KMS-11 (cell line): ENCODE data around the gene CWC22.
A peak's percentile ranks its signal among the peaks of the same experiment; 100 is the strongest.

Experiments used
- H2AFZ ChIP-seq: fragments of 200-600 bp; sonication (generic); 2 replicates; pipeline ENCODE4 v1.6.1; 2016; ENCODE audit warnings: antibody characterized with exemption, mixed run types, low read depth
- H3K27ac ChIP-seq: fragments of 200-600 bp; sonication (generic); 2 replicates; pipeline ENCODE4 v1.6.1; 2016; ENCODE audit warnings: mild to moderate bottlenecking, mixed run types
- H3K27me3 ChIP-seq: fragments of 200-600 bp; sonication (generic); 2 replicates; pipeline ENCODE4 v1.6.1; 2017; ENCODE audit warnings: mild to moderate bottlenecking, low read depth, mixed run types, moderate library complexity; ENCODE audit not compliant: insufficient read depth
- H3K36me3 ChIP-seq: fragments of 200-600 bp; sonication (generic); 2 replicates; pipeline ENCODE4 v1.6.1; 2017; ENCODE audit warnings: mild to moderate bottlenecking, mixed run types; ENCODE audit not compliant: insufficient read depth
- H3K4me1 ChIP-seq: fragments of 200-600 bp; sonication (generic); 2 replicates; pipeline ENCODE4 v1.6.1; 2016; ENCODE audit warnings: mild to moderate bottlenecking, low read depth, mixed run types; ENCODE audit not compliant: poor library complexity, severe bottlenecking
- H3K4me2 ChIP-seq: fragments of 200-600 bp; sonication (generic); 2 replicates; pipeline ENCODE4 v1.7.0; 2016; ENCODE audit warnings: mild to moderate bottlenecking, mixed run types
- H3K4me3 ChIP-seq: fragments of 200-600 bp; sonication (generic); IDR thresholded peaks from 2 replicates; pipeline ENCODE4 v1.6.1; 2017; ENCODE audit warnings: low read depth, low read length, mixed read lengths; ENCODE audit not compliant: insufficient read depth
- H3K79me2 ChIP-seq: fragments of 200-600 bp; sonication (generic); 2 replicates; pipeline ENCODE4 v1.6.1; 2016; ENCODE audit warnings: low read depth, mixed run types; ENCODE audit not compliant: insufficient read depth
- H3K9ac ChIP-seq: fragments of 200-600 bp; sonication (generic); 2 replicates; pipeline ENCODE4 v1.6.1; 2016; ENCODE audit warnings: mild to moderate bottlenecking, mixed run types
- H4K20me1 ChIP-seq: fragments of 200-600 bp; sonication (generic); 2 replicates; pipeline ENCODE4 v1.6.1; 2016; ENCODE audit warnings: mild to moderate bottlenecking, mixed run types; ENCODE audit not compliant: insufficient read depth
- CTCF ChIP-seq: fragments of 200-600 bp; sonication (generic); conservative IDR thresholded peaks from 2 replicates; pipeline ENCODE4 v1.6.1; 2017; ENCODE audit warnings: low read depth, mild to moderate bottlenecking, antibody characterized with exemption, low read length, moderate library complexity, mixed read lengths

The CWC22 gene

GRCh38 chr2:179985163-179985820, 21.8 kb downstream of the CWC22 start:
- Histone ChIP-seq H3K27me3 (no peaks in the 10 kb centered on the region), H3K9ac (no peak overlapping the region), H3K4me3 (no peak overlapping the region), H3K79me2 (no peaks in the 10 kb centered on the region), H3K27ac (peak overlapping the region; percentile 18; the same call in 1 of the 2 replicates), H3K36me3 (no peaks in the 10 kb centered on the region; the same call in 1 of the 2 replicates), H3K4me1 (peaks cover 28% of the 10 kb centered on the region), H2AFZ (no peak overlapping the region), H3K4me2 (peak overlapping the region; percentile 70), H4K20me1 (no peaks in the 10 kb centered on the region)
- no peak for TF ChIP-seq CTCF

- Histone ChIP-seq H3K4me2 (no peak overlapping the region), H3K4me3 (no peak overlapping the region), H4K20me1 (no peaks in the 10 kb centered on the region; the same call in 1 of the 2 replicates), H3K9ac (no peak overlapping the region), H3K27ac (no peak overlapping the region), H3K36me3 (no peaks in the 10 kb centered on the region; the same call in 1 of the 2 replicates), H3K4me1 (peaks cover 28% of the 10 kb centered on the region), H2AFZ (no peak overlapping the region), H3K27me3 (no peaks in the 10 kb centered on the region), H3K79me2 (no peaks in the 10 kb centered on the region)
- TF ChIP-seq CTCF, result no peak
These were observed 23.7 kb downstream of the CWC22 start for GRCh38 chr2:179983250-179983932.

GRCh38 chr2:179981085-179981484, 26.0 kb downstream of the CWC22 start:
- H3K4me2 ChIP-seq, result no peak overlapping the region
- H3K4me1 ChIP-seq, result peaks cover 20% of the 10 kb centered on the region
- H3K9ac ChIP-seq, result no peak overlapping the region
- H3K79me2 ChIP-seq, result no peaks in the 10 kb centered on the region
- H3K4me3 ChIP-seq, result no peak overlapping the region
- TF ChIP-seq CTCF, result no peak
- no peaks in the 10 kb centered on the region; the same call in 1 of the 2 replicates for H3K36me3 ChIP-seq
- H3K27me3 ChIP-seq, result no peaks in the 10 kb centered on the region
- no peak overlapping the region for H3K27ac ChIP-seq
- no peaks in the 10 kb centered on the region; the same call in 1 of the 2 replicates for H4K20me1 ChIP-seq
- H2AFZ ChIP-seq, result no peak overlapping the region

GRCh38 chr2:179974761-179975160, 32.3 kb downstream of the CWC22 start:
- Histone ChIP-seq H3K27me3 (no peaks in the 10 kb centered on the region), H3K79me2 (no peaks in the 10 kb centered on the region), H3K27ac (no peak overlapping the region), H4K20me1 (no peaks in the 10 kb centered on the region; the same call in 1 of the 2 replicates), H3K9ac (no peak overlapping the region), H2AFZ (no peak overlapping the region), H3K4me3 (no peak overlapping the region), H3K4me2 (no peak overlapping the region), H3K4me1 (no peaks in the 10 kb centered on the region), H3K36me3 (no peaks in the 10 kb centered on the region; the same call in 1 of the 2 replicates)
- no peak for TF ChIP-seq CTCF
